Breast epithelium (tissue), 4 donors: ENCODE data around the gene GPATCH4. TPM values are rescaled to one million over a fixed set of nuclear protein-coding genes. Genes with fewer than 3 reads are reported as not detected.

ENCODE experiments used
- DNase-seq, 2 donors: peaks; one replicate each; pipeline ENCODE4 v3.0.0-alpha.2; 2019; ENCODE audit warnings: low spot score in 2 of 2
- H3K27ac ChIP-seq, 2 donors: fragments of 200-600 bp; sonication (generic) in 1 of 2; one replicate each; pipeline ENCODE4 v1.5.1; 2016 to 2019; ENCODE audit warnings: mild to moderate bottlenecking in 1 of 2
- H3K27me3 ChIP-seq, 2 donors: fragments of 200-600 bp; sonication (generic) in 1 of 2; one replicate each; pipeline versions ENCODE4 v1.5.1 to v1.6.0; 2017 to 2019; ENCODE audit warnings: control low read depth in 1 of 2, mild to moderate bottlenecking in 1 of 2
- H3K36me3 ChIP-seq: fragments of 200-600 bp; one replicate; pipeline ENCODE4 v1.5.1; 2019
- H3K4me1 ChIP-seq, 2 donors: fragments of 200-600 bp; sonication (generic); one replicate each; pipeline ENCODE4 v1.5.1; 2016 to 2019; ENCODE audit warnings: control low read depth in 1 of 2
- H3K4me3 ChIP-seq, 3 donors: fragments of 200-600 bp; sonication (generic); 1 replicate in 2 of 3; 2 replicates in 1 of 3; pipeline ENCODE4 v1.5.1; 2016 to 2019; ENCODE audit warnings: mild to moderate bottlenecking in 3 of 3, moderate library complexity in 2 of 3
- H3K9me3 ChIP-seq, 2 donors: fragments of 200-600 bp; sonication (generic) in 1 of 2; one replicate each; pipeline ENCODE4 v1.5.1; 2016 to 2019; ENCODE audit warnings: control low read depth in 1 of 2
- POLR2A ChIP-seq: fragments of 450-650 bp; IDR thresholded peaks from one replicate; pipeline ENCODE4 v1.6.1; 2016; ENCODE audit warnings: antibody characterized with exemption, mild to moderate bottlenecking, moderate library complexity
- POLR2AphosphoS5 ChIP-seq, 3 donors: sonication (generic); formaldehyde crosslinking; IDR thresholded peaks; one replicate each; pipeline ENCODE4 v1.6.1; 2017; ENCODE audit warnings: antibody characterized with exemption in 3 of 3
- intact Hi-C: fragments of 100-400 bp; cut with DNase I; formaldehyde crosslinking; loops from one replicate; pipeline ENCODE4 v1.15.1; 2023; ENCODE audit warnings: low total_unique reads
- total RNA-seq, 3 donors: library from RNA; depleted of rRNA; stranded (reverse); fragments of >200 nt; gene quantifications; one replicate each; pipeline ENCODE4 v1.1.0, GENCODE V29; 2016
- TF ChIP-seq, protein P1 (sequence below), 3 donors: fragments of 450-650 bp; IDR thresholded peaks; one replicate each; pipeline ENCODE4 v1.5.1; 2016 to 2017; ENCODE audit warnings: antibody characterized with exemption in 3 of 3, mild to moderate bottlenecking in 3 of 3, moderate library complexity in 3 of 3

Gene GPATCH4
- total RNA-seq = 10 to 100 TPM; 20.2 to 31.1 (median 23.7) TPM

DNA sequence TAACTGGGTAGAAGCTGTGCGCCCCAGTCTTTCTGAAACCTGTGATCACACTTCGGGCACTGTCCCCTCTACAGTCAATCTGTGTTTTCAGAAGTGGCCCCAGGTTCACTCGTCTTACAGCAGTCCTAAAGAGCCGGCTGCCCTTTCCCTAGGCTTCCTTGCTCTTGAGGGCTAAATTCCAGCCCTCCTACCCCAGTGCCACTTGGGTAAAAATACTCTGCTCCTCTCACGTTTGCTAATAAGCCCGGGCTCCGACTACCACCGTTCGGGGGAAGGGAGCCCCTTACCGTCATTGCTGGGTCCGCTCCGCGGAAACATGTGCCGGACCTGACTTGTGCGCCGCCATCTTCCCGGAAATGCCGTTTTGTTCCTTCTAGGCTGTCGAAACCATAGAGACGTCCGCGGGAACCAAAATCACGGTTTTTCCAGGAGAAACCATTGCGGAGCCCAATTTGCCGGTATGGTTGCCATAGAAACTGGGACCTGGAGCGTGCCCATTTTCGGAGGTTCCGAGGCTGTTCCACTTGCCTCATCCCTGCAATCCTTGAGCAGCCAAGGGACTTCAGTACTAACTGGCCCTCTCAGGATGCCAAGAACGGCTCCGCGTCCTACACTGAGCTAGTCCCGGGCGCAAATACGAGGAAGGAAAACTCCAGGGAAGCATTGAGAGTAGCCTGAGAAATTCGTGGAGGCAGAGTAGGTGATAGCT, at the start of gene GPATCH4:
GPATCH4 (minus strand) TSS at position 358 of the 709 bp plus-strand sequence.
- DNase-seq = peak; percentile 59 to 64
- Histone ChIP-seq H3K36me3 (no peaks in the 10 kb centered on the region), H3K4me3 (peak within 1 kb of the TSS; percentile 56 to 84 (median 69)), H3K4me1 (peaks cover 0 to 6% of the 10 kb centered on the region in 2 donors), H3K27me3 (no peaks in the 10 kb centered on the region), H3K27ac (peak within 1 kb of the TSS; percentile 70 to 76), H3K9me3 (no peaks in the 10 kb centered on the region)
- TF ChIP-seq POLR2AphosphoS5 (IDR thresholded peaks at IDR 0.05) (peak; percentile 27 to 83 (median 47)), POLR2A (peak; percentile 25)
- TF ChIP-seq, protein P1, sequence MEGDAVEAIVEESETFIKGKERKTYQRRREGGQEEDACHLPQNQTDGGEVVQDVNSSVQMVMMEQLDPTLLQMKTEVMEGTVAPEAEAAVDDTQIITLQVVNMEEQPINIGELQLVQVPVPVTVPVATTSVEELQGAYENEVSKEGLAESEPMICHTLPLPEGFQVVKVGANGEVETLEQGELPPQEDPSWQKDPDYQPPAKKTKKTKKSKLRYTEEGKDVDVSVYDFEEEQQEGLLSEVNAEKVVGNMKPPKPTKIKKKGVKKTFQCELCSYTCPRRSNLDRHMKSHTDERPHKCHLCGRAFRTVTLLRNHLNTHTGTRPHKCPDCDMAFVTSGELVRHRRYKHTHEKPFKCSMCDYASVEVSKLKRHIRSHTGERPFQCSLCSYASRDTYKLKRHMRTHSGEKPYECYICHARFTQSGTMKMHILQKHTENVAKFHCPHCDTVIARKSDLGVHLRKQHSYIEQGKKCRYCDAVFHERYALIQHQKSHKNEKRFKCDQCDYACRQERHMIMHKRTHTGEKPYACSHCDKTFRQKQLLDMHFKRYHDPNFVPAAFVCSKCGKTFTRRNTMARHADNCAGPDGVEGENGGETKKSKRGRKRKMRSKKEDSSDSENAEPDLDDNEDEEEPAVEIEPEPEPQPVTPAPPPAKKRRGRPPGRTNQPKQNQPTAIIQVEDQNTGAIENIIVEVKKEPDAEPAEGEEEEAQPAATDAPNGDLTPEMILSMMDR (IDR thresholded peaks at IDR 0.05) = no peak
- intact Hi-C loops = loop anchor here (10.0 kb wide), 1 partner anchor 146 kb away; no protein-coding TSS in a partner anchor

DNA sequence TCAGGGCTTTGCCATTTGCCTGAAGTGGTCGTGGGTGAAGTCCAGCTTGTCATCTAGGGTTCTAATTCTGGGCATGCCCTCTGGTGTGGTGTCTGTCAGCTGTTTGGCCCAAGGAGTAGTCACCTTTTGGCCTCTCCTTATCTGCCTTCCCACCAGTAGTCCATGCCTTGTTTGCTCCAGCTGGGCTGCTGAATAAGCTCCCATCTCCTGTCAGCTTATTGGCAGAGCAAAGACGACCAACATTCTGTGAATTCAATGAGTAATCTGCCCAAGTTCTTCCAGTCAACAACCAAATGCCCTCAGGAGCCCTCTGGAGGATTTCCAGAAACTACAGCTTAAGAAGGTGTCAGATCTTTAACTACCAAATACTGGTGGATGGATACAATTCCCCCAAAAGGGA, 47.7 kb upstream of the GPATCH4 start:
- no peaks in the 10 kb centered on the region for H3K4me1 ChIP-seq
- H3K4me3 ChIP-seq = no peak overlapping the region
- intact Hi-C loops = no loop called here
- no peaks in the 10 kb centered on the region for H3K9me3 ChIP-seq
- no peaks in the 10 kb centered on the region for H3K36me3 ChIP-seq
- TF ChIP-seq, protein P1 (IDR thresholded peaks at IDR 0.05) = no peak
- TF ChIP-seq POLR2AphosphoS5 (IDR thresholded peaks at IDR 0.05) (no peak), POLR2A (no peak)
- no peak for DNase-seq
- H3K27ac ChIP-seq = no peak overlapping the region
- no peaks in the 10 kb centered on the region for H3K27me3 ChIP-seq

DNA sequence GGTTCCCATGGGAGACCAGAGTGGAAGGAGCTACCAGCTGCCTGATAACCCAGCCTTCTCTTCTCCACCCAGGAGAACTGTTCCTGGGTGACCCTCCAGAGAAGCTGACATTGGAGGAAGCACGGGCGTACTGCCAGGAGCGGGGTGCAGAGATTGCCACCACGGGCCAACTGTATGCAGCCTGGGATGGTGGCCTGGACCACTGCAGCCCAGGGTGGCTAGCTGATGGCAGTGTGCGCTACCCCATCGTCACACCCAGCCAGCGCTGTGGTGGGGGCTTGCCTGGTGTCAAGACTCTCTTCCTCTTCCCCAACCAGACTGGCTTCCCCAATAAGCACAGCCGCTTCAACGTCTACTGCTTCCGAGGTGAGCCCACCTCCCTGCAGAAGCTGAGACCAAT, 47.2 kb upstream of the GPATCH4 start:
- H3K27me3 ChIP-seq = no peaks in the 10 kb centered on the region

DNA sequence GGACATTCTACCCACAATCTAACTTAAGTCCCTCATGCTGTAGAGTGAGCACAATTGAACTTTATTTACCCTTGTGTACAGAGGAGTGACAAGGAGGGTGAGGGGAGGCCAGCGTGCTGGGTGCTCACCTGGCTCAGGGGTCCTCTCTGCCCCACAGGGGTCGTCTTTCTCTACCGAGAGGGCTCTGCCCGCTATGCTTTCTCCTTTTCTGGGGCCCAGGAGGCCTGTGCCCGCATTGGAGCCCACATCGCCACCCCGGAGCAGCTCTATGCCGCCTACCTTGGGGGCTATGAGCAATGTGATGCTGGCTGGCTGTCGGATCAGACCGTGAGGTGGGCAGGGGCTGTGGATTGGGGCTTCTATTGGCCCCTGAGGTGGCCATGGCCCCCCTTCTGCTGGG, 46.1 kb upstream of the GPATCH4 start:
- H3K4me1 ChIP-seq = no peaks in the 10 kb centered on the region
- no peak for TF ChIP-seq POLR2AphosphoS5 (IDR thresholded peaks at IDR 0.05)
- TF ChIP-seq, protein P1 (IDR thresholded peaks at IDR 0.05) = no peak
- no peak for TF ChIP-seq POLR2A
- peaks cover 0 to 2% of the 10 kb centered on the region in 2 donors for H3K27me3 ChIP-seq
- H3K9me3 ChIP-seq = no peaks in the 10 kb centered on the region
- H3K36me3 ChIP-seq = no peaks in the 10 kb centered on the region
- H3K27ac ChIP-seq = no peak overlapping the region
- intact Hi-C loops = no loop called here
- H3K4me3 ChIP-seq = no peak overlapping the region
- no peak for DNase-seq

More for the DNA sequence above, 47.2 kb upstream of the GPATCH4 start:
- no peaks in the 10 kb centered on the region for H3K36me3 ChIP-seq
- TF ChIP-seq POLR2AphosphoS5 (IDR thresholded peaks at IDR 0.05) (no peak), POLR2A (no peak)
- TF ChIP-seq, protein P1 (IDR thresholded peaks at IDR 0.05) = no peak
- DNase-seq = no peak
- intact Hi-C loops = no loop called here
- no peak overlapping the region for H3K4me3 ChIP-seq
- H3K4me1 ChIP-seq = no peaks in the 10 kb centered on the region
- H3K27ac ChIP-seq = no peak overlapping the region
- H3K9me3 ChIP-seq = no peaks in the 10 kb centered on the region

GRCh38 chr1:156646738-156647211, 45.5 kb upstream of the GPATCH4 start:
- Histone ChIP-seq H3K36me3 (no peaks in the 10 kb centered on the region), H3K27ac (no peak overlapping the region), H3K4me1 (peaks cover 0 to 3% of the 10 kb centered on the region in 2 donors), H3K4me3 (no peak overlapping the region), H3K9me3 (no peaks in the 10 kb centered on the region), H3K27me3 (peaks cover 0 to 4% of the 10 kb centered on the region in 2 donors)
- DNase-seq = no peak
- intact Hi-C loops = no loop called here
- TF ChIP-seq POLR2A (no peak), POLR2AphosphoS5 (IDR thresholded peaks at IDR 0.05) (no peak)
- TF ChIP-seq, protein P1 (IDR thresholded peaks at IDR 0.05) = no peak
